Stimulated activated CD4-positive, alpha-beta T cell treated with anti-CD3 and anti-CD28 coated beads, Interleukin-12 subunit alpha, Interleukin-12 subunit beta, amount 100 ng/mL, for 4 hours (primary cell): ENCODE results near the gene GRAMD2A.
A peak's percentile ranks its signal among the peaks of the same experiment; 100 is the strongest.

Source experiments
- DNase-seq: peaks from one replicate; pipeline ENCODE4 v3.0.0-alpha.2; 2020

GRAMD2A gene

DNA sequence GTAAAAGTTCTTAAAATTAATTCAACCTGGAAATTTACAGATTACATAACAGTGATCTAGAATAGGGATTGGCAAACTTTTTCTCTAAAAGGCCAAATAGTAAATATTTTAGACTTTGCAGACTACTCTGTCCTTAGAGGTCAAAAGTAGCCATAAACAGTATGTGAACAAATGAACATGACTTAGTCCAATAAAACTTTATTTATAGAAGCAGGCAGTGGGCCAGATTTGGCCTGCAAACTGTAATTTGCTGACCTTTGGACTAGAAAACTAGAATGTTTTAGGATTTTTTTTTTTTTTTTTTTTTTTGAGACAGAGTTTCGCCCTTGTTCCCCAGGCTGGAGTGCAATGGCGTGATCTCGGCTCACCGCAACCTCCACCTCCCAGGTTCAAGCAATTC lies 67.3 kb downstream of the GRAMD2A start:
- DNase-seq, result no peak

DNA sequence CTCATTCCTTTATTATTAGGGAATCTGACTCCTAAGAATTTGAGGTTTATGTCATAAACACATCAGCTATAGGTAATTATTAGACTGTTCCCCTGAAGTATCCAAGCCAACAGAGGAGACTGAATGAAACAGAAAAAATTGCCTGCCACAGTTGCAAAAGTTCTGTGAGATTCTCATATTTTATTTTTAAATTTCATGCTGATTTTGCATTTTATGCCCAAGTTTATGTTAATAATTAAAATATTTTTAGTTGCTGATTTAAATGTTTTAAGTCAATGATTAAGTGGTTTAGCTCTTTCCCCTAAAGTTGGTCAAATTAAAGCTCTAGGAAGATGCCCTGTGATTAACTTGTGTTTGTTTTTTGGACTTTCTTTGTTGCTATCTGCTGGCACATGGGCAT lies 69.2 kb downstream of the GRAMD2A start:
- no peak for DNase-seq

DNA sequence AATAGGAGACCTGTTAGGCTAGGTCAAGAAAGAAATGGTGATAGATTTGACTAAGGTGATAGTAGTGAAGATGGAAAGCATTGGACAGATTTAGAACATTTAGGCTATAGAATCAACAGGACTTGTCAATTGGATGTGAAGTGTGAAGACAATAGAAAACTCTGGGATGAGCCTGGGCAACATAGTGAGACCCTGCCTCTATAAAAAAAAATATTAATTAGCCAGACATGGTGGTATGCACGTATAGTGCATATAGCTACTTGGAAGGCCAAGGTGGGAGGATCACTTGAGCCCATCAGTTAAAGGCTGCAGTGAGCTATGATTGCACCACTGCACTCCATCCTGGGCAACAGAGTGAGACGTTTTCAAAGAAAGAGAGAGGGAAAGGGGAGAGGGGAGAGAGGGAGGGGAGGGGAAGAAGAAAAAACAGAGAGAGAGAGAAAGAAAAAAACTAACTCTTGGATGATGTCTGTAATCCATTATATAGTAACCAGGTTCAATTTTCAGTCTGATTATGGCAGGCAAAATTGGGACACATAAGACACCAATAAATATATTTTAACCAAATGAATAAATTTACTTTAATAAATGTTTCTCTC lies 69.8 kb downstream of the GRAMD2A start:
- DNase-seq, result no peak

DNA sequence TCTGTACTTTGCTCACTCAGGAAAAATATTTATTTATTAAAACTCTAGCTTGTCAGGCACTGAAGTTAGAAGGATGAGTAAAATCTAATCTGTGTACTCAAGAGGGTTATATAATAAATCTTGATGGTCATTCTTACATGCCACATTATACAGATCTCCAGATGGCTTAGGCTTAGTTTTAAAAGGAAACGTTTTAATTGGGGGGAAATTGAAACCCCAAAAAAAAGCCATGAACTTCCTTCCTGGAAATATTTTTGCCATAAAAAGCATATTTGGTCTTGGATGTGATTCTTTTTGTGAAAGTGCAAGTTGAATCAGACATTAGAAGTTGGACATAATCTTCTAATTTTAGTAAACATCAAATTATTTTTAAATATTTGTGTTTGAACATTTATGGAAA lies 73.4 kb downstream of the GRAMD2A start:
- DNase-seq, result no peak

DNA sequence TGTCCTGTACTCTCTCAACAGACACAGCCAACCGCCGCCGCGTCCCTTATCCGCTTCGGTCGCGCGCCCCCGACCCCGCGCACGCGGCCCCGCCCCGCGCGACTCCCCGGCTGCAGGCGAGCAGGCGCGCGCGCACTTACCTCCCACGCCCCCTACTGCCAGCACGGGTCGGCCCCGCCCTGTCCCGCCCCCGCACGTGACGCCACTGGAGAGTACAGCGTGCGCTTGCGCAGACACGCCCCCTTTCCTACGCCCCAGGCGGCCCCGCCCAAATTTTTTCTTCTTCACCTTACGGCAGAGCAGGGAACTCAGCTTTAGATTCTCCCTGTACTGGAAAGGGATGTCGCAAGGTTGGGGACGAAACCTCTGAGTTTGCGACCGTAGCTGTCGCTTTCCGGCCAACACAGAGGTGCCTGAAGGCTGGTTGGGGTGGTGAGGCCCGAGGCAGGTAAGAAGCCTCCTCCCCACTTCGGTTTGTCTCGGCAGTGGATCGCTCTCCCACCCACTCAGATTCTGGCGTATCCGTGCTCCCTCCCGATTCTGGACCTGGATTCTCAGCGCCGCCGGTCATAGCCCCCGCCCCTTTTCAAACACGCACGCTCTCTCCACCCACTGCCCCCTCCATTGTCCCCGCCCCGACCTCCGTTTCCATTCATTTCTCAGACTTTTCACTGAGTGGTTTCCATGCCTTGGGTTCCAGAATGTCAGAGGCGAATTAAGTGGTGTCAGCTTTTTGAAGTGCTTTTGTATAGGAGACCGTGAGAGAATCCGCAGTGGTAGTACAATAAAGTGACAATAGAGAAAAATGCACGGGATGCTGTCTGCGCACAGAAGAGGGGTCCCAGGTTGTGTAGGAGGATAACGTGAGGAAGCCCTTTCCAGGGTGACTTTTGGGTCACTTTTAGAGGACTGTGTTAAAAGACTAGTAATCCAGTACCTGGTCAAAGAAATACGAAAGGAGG lies 79.3 kb downstream of the GRAMD2A start, which contains the start of the genes MYO9A and SENP8:
Gene MYO9A (minus strand): TSS at position 134 of the 962 bp plus-strand sequence. CDS start 71,587 bp downstream, outside the sequence.
Gene SENP8 (plus strand): TSS at position 387 of the 962 bp plus-strand sequence. CDS start 21,221 bp downstream, outside the sequence.
- peak; percentile 100 for DNase-seq

DNA sequence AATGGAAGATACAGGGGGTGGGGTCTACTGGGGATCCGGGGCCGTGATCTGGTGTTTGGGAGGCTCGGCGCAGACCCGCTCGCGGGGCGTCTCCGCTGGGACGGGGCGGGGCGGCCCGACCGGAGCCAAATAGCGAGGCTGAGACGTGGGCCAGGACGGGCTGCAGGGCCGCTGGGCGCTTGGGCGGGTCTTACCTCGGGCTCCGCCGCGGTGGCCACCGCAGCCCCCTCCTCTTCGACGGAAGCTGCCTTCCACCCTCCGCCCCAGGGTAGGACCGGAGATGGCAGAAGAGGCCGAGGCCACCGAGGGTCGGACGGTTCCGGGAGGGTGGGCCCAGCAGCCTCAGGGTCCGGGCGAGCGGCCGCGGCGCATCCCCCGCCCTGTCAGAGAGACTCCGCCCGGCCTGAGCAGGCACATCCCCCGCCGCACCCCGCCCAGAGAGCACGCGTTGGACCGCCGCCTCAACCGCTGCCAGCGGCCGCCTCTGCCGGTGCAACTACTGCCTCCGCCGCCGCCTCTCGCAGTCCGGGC lies 80.0 kb downstream of the GRAMD2A start:
- peak; percentile 61 for DNase-seq

DNA sequence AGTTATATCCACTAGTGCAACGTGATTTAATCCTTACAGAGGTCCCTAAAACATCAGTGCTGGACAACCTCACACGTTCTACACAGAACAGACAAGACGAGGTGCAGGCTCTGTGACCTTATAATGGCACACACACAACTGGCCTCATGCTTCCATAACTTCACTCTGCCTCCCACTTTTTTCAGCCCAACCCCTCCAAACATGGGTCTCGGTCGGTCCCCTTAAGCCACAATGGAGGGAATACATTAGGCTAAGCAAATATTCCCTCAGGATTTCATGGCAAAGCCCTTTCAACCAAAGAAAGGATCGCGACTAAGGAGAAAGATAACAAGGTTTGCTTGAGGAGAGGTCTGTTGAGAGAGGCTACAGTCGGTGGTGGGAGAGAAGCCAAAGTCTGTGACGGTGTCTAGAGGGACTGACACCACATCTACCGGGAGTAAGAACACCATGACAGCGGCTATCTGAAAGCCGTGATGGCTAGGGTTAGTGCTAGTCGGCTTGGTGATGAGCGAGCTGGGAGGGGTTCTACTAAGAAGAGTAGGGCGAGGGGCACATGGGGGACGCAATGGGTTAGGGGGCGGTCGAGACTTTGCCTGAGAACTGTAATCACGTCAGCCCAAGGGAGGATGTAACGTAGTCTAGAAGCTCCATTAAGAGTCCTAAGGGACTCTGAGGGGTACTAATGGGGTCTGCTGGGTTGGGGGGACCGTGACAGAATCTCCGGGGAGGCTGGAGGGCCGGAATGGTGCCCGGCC lies 80.7 kb downstream of the GRAMD2A start:
- no peak for DNase-seq

DNA sequence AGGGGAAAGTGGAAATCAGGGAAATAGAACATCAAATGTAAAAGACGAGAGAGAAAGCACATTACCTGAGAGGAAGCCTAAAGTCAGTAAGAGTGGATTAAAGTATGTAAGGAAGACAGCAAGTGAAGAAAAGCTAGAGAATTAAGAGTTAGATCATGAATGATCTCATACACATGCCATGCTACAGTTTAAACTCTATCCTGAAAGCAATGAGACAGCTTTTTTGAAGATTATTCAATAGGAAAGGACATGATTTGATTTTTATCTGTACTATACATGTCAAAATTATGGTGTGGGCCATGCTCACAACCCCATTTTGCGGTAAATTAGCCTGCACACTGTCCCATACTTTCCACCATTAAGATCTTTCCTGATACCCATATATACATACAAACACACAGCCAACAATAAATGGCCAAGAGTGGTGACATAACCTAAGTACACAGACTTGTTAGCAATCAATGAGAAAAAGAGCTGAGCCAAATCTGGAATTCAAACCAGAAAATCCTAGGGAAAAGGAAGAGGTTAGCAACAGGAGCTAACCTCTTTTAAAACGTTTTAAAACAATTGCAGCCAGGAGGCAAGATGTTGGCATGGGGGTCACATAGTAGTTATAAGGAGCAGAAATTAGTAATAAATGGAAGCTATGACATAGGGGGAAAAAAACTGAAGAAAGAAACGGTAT lies 84.1 kb downstream of the GRAMD2A start:
- no peak for DNase-seq

DNA sequence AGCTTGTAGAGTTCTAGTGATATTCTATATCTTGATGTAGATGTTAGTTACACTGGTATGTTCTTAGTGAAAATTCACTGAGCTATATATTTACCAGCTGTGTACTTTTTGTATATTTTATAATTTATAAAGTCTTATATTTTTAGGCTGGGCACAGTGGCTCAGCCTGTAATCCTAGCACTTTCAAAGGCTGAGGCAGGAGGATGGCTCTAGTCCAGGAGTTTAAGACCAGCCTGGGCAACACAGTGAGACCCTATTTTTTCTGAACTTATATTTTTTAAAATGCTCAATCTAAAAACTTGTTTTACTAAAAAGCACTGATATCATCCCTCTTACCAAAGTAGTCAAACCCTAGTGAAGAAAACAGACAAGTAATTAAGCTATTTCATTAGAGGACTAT lies 84.8 kb downstream of the GRAMD2A start:
- DNase-seq, result no peak

DNA sequence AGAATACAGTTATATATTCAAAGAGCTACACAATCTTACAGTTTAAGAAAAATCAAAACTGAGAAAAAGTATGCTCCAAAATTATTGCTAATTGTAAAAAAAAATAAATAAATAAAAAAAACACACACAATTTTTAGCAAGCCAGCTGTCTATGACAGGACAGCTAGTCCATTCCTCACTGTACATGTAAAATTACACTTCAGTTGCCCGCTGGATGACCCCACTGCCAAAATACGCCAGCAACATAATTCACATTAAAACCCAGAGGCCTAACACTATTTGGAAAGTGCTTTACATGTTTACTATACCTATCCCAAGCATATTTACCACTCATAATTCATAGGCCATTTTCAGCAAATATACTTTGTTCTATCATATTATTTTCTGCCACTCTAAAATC lies 85.5 kb downstream of the GRAMD2A start:
- DNase-seq, result no peak

DNA sequence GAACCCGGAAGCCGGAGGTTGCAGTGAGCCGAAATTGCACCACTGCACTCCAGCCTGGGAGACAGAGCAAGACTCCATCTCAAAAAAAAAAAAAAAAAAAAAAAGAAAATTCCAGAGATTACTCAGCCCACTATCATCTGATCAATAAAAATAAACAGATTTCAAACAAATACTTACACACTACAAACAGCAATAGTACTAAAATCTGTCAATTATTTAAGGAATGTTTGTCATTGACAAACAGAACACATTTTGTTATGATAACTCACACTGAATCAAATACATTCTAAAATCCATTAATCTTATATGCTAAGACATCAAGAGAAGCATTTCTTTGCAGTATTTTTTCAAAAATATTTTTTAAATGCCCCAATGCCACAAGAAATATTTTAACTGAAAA lies 87.2 kb downstream of the GRAMD2A start:
- no peak for DNase-seq
